HepG2 (cell line): ENCODE results near the gene SAMD4B. TPM values are rescaled to one million over a fixed set of nuclear protein-coding genes. Genes with fewer than 3 reads are reported as not detected.
A peak's percentile ranks its signal among the peaks of the same experiment; 100 is the strongest.

ENCODE experiments used
- CERS6 ChIP-seq: sonication (generic); formaldehyde crosslinking; IDR thresholded peaks from 2 replicates; pipeline ENCODE4 v1.5.0; 2020; ENCODE audit warnings: missing genetic modification reagents
- DNMT1 ChIP-seq: sonication (generic); formaldehyde crosslinking; IDR thresholded peaks from 2 replicates; pipeline ENCODE4 v1.5.1; 2020; ENCODE audit warnings: mild to moderate bottlenecking, missing genetic modification reagents
- HOXA3 ChIP-seq: sonication (generic); formaldehyde crosslinking; IDR thresholded peaks from 2 replicates; pipeline ENCODE4 v1.5.0; 2020; ENCODE audit warnings: missing genetic modification reagents
- KDM5A ChIP-seq: fragments of 200-600 bp; sonication (generic); IDR thresholded peaks from 2 replicates; pipeline ENCODE4 v1.7.0; 2018; ENCODE audit warnings: antibody characterized with exemption, mild to moderate bottlenecking, low read length, borderline replicate concordance
- KIAA2018 ChIP-seq: sonication (generic); formaldehyde crosslinking; IDR thresholded peaks from 2 replicates; pipeline ENCODE4 v1.5.0; 2020; ENCODE audit warnings: mild to moderate bottlenecking, missing genetic modification reagents, borderline replicate concordance
- MYNN ChIP-seq: sonication (generic); formaldehyde crosslinking; IDR thresholded peaks from 2 replicates; pipeline ENCODE4 v1.4.0; 2020; ENCODE audit warnings: mild to moderate bottlenecking, low read depth, missing genetic modification reagents
- NR2F6 ChIP-seq, 2 experiments: IDR thresholded peaks; 2 replicates each; pipeline ENCODE4 v1.6.1; 2016; ENCODE audit warnings: antibody characterized with exemption in 1 of 2, mild to moderate bottlenecking in 1 of 2
- POLR2G ChIP-seq: fragments of 200-400 bp; formaldehyde crosslinking; IDR thresholded peaks from 2 replicates; pipeline ENCODE4 v1.6.1; 2018; ENCODE audit warnings: mild to moderate bottlenecking, low read depth, low read length, moderate library complexity
- polyA plus RNA-seq, 8 experiments: library from polyadenylated mRNA; depleted of rRNA in 3 of 8; stranded (reverse) in 7 of 8; unstranded in 1 of 8; fragments of >200 nt; fragmentation: Illumina TruSeq in 4 of 8; extraction: Trizol in 4 of 8; gene quantifications; 2 replicates each; pipeline versions ENCODE4 v1.2.1 to v1.2.3, GENCODE V29; 2011 to 2016; ENCODE audit warnings: low read depth in 4 of 8, missing spikeins in 1 of 8, mixed read lengths in 1 of 8; ENCODE audit not compliant: insufficient read depth in 1 of 8
- total RNA-seq, 5 experiments: library from RNA; depleted of rRNA; stranded (reverse); fragments of >200 nt; fragmentation: Illumina TruSeq; extraction: Trizol; gene quantifications; 2 replicates each; pipeline ENCODE4 v1.2.3, GENCODE V29; 2016; ENCODE audit warnings: low read depth in 1 of 5
- TF ChIP-seq, protein P1 (sequence below): sonication (generic); formaldehyde crosslinking; conservative IDR thresholded peaks from 2 replicates; pipeline ENCODE4 v1.4.0; 2020; ENCODE audit warnings: missing genetic modification reagents
- TF ChIP-seq, protein P2 (sequence below): sonication (generic); formaldehyde crosslinking; conservative IDR thresholded peaks from 2 replicates; pipeline ENCODE4 v1.4.0; 2020; ENCODE audit warnings: missing genetic modification reagents

Gene SAMD4B
- total and polyA plus RNA-seq, 2 of the 13 experiments (the other 11 are each of a cell fraction or from before 2014, with no cell fraction given) = 26.0 to 31.8 TPM

GRCh38 chr19:39411081-39411831 is 69.0 kb downstream of the SAMD4B start (continued):
- TF ChIP-seq KIAA2018 (0 out of 2 replicates have a peak, but pooled peaks have one; percentile 22), POLR2G (peak; percentile 74), MYNN (no peak), DNMT1 (CRISPR knock-in tag) (no peak), KDM5A (peak; percentile 49; the same call in 1 of the 2 replicates), CERS6 (CRISPR knock-in tag) (no peak), HOXA3 (CRISPR knock-in tag) (peak; percentile 62; the same call in 1 of the 2 replicates), NR2F6 (IDR thresholded peaks at IDR 0.05) (peak; percentile 84), NR2F6 (CRISPR knock-in tag; IDR thresholded peaks at IDR 0.05) (peak; percentile 88)
- TF ChIP-seq, protein P1, sequence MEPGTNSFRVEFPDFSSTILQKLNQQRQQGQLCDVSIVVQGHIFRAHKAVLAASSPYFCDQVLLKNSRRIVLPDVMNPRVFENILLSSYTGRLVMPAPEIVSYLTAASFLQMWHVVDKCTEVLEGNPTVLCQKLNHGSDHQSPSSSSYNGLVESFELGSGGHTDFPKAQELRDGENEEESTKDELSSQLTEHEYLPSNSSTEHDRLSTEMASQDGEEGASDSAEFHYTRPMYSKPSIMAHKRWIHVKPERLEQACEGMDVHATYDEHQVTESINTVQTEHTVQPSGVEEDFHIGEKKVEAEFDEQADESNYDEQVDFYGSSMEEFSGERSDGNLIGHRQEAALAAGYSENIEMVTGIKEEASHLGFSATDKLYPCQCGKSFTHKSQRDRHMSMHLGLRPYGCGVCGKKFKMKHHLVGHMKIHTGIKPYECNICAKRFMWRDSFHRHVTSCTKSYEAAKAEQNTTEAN = no peak
- TF ChIP-seq, protein P2, sequence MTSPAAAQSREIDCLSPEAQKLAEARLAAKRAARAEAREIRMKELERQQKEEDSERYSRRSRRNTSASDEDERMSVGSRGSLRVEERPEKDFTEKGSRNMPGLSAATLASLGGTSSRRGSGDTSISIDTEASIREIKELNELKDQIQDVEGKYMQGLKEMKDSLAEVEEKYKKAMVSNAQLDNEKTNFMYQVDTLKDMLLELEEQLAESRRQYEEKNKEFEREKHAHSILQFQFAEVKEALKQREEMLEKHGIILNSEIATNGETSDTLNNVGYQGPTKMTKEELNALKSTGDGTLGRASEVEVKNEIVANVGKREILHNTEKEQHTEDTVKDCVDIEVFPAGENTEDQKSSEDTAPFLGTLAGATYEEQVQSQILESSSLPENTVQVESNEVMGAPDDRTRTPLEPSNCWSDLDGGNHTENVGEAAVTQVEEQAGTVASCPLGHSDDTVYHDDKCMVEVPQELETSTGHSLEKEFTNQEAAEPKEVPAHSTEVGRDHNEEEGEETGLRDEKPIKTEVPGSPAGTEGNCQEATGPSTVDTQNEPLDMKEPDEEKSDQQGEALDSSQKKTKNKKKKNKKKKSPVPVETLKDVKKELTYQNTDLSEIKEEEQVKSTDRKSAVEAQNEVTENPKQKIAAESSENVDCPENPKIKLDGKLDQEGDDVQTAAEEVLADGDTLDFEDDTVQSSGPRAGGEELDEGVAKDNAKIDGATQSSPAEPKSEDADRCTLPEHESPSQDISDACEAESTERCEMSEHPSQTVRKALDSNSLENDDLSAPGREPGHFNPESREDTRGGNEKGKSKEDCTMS = no peak
